ENCODE results near the gene HES1.
A peak's percentile ranks its signal among the peaks of the same experiment; 100 is the strongest.
"Not testable (repeated sequence)": the region's sequence is repeated elsewhere in the genome, so short reads cannot be mapped to it uniquely, and the experiment has no call there.

HES1 gene

GRCh38 chr3:194141415-194142155, 5.6 kb downstream of the HES1 start:
- DNase-seq = peak; percentile 85

- no peak for DNase-seq
Observed at GRCh38 chr3:194142156-194142910, 6.4 kb downstream of the HES1 start.

- DNase-seq = no peak
Observed at GRCh38 chr3:194145702-194146101, 9.8 kb downstream of the HES1 start.

- no peak for DNase-seq
Observed at GRCh38 chr3:194147679-194148078, 11.7 kb downstream of the HES1 start.

GRCh38 chr3:194148383-194148782, 12.4 kb downstream of the HES1 start:
- DNase-seq = no peak

GRCh38 chr3:194150252-194150934, 14.4 kb downstream of the HES1 start:
- DNase-seq = no peak

GRCh38 chr3:194150935-194151302, 15.0 kb downstream of the HES1 start:
- DNase-seq = not testable (repeated sequence)

- no peak for DNase-seq
Observed at GRCh38 chr3:194154346-194154745, 18.4 kb downstream of the HES1 start.

- DNase-seq = no peak
Observed at GRCh38 chr3:194156095-194156494, 20.1 kb downstream of the HES1 start.

GRCh38 chr3:194158942-194159439, 23.0 kb downstream of the HES1 start:
- DNase-seq = no peak

- DNase-seq = no peak
Observed at GRCh38 chr3:194160158-194160557, 24.2 kb downstream of the HES1 start.

GRCh38 chr3:194161131-194162045, 25.4 kb downstream of the HES1 start:
- DNase-seq = no peak

- DNase-seq = no peak
Observed at GRCh38 chr3:194162070-194162678, 26.2 kb downstream of the HES1 start.

- DNase-seq = no peak
Observed at GRCh38 chr3:194162817-194163584, 27.1 kb downstream of the HES1 start.

- no peak for DNase-seq
Observed at GRCh38 chr3:194163697-194164096, 27.7 kb downstream of the HES1 start.

- DNase-seq = no peak
Observed at GRCh38 chr3:194164861-194165260, 28.9 kb downstream of the HES1 start.

- DNase-seq = no peak
Observed at GRCh38 chr3:194165271-194166018, 29.5 kb downstream of the HES1 start.

GRCh38 chr3:194166682-194167479, 30.9 kb downstream of the HES1 start:
- DNase-seq = peak; percentile 48

GRCh38 chr3:194167480-194168282, 31.7 kb downstream of the HES1 start:
- no peak for DNase-seq

Data from DMS 273 treated with DMSO at 0.1 percent for 48 hours (cell line).